Measurements from ENCODE around the gene NIPAL1.
A peak's percentile ranks its signal among the peaks of the same experiment; 100 is the strongest.
"Not testable (repeated sequence)": the region's sequence is repeated elsewhere in the genome, so short reads cannot be mapped to it uniquely, and the experiment has no call there.

Gene NIPAL1

GRCh38 chr4:48016141-48017107 is at the start of gene NIPAL1, which contains the start of gene CNGA1:
TSS of gene NIPAL1 (plus strand) at chr4:48016772. CDS start at chr4:48016840, 68 bp downstream.
TSS of gene CNGA1 (minus strand) at chr4:48016681. CDS start at chr4:47952689, 63,992 bp downstream.
- H3K4me3 ChIP-seq (ENCODE audit: low read depth, low read length), result peak within 1 kb of the TSS; percentile 75
- in situ Hi-C loops (cut with HindIII; ENCODE audit: low sequenced_read_pairs), result no loop called here
- TF ChIP-seq CTCF (IDR thresholded peaks at IDR 0.05; ENCODE audit: low read depth, low read length, missing control alignments), result peak; percentile 72
- peak; percentile 11 for DNase-seq (ENCODE audit: low read depth)

GRCh38 chr4:47968847-47969246 is 47.7 kb upstream of the NIPAL1 start:
- in situ Hi-C loops (cut with HindIII; ENCODE audit: low sequenced_read_pairs), result no loop called here
- no peak for DNase-seq (ENCODE audit: low read depth)
- TF ChIP-seq CTCF (IDR thresholded peaks at IDR 0.05; ENCODE audit: low read depth, low read length, missing control alignments), result no peak
- H3K4me3 ChIP-seq (ENCODE audit: low read depth, low read length), result no peak overlapping the region

- TF ChIP-seq CTCF (IDR thresholded peaks at IDR 0.05; ENCODE audit: low read depth, low read length, missing control alignments), result no peak
- DNase-seq (ENCODE audit: low read depth), result no peak
- in situ Hi-C loops (cut with HindIII; ENCODE audit: low sequenced_read_pairs), result no loop called here
- H3K4me3 ChIP-seq (ENCODE audit: low read depth, low read length), result no peak overlapping the region
These were observed 44.4 kb upstream of the NIPAL1 start for GRCh38 chr4:47972181-47972580.

GRCh38 chr4:47972721-47973120 is 43.9 kb upstream of the NIPAL1 start:
- TF ChIP-seq CTCF (IDR thresholded peaks at IDR 0.05; ENCODE audit: low read depth, low read length, missing control alignments), result no peak
- H3K4me3 ChIP-seq (ENCODE audit: low read depth, low read length), result no peak overlapping the region
- in situ Hi-C loops (cut with HindIII; ENCODE audit: low sequenced_read_pairs), result no loop called here
- no peak for DNase-seq (ENCODE audit: low read depth)

- no peak for DNase-seq (ENCODE audit: low read depth)
- in situ Hi-C loops (cut with HindIII; ENCODE audit: low sequenced_read_pairs), result no loop called here
- H3K4me3 ChIP-seq (ENCODE audit: low read depth, low read length), result no peak overlapping the region
- no peak for TF ChIP-seq CTCF (IDR thresholded peaks at IDR 0.05; ENCODE audit: low read depth, low read length, missing control alignments)
These were observed 42.0 kb upstream of the NIPAL1 start for GRCh38 chr4:47974566-47974965.

- H3K4me3 ChIP-seq (ENCODE audit: low read depth, low read length), result no peak overlapping the region
- in situ Hi-C loops (cut with HindIII; ENCODE audit: low sequenced_read_pairs), result no loop called here
- no peak for TF ChIP-seq CTCF (IDR thresholded peaks at IDR 0.05; ENCODE audit: low read depth, low read length, missing control alignments)
- DNase-seq (ENCODE audit: low read depth), result no peak
These were observed 26.4 kb upstream of the NIPAL1 start for GRCh38 chr4:47990145-47990544.

GRCh38 chr4:47992475-47992874 is 24.1 kb upstream of the NIPAL1 start:
- H3K4me3 ChIP-seq (ENCODE audit: low read depth, low read length); DNase-seq (ENCODE audit: low read depth); in situ Hi-C loops (cut with HindIII; ENCODE audit: low sequenced_read_pairs): not testable (repeated sequence)

All from astrocyte of the cerebellum (primary cell).